Measurements from ENCODE around the gene GOT1.

The GOT1 gene

GRCh38 chr10:99425204-99425603 is 5.2 kb downstream of the GOT1 start:
- no peak overlapping the region for H3K4ac ChIP-seq (ENCODE audit: low read depth, low read length)
- peaks cover 2 to 7% of the 10 kb centered on the region in 2 experiments for H3K4me1 ChIP-seq (ENCODE audit: control insufficient read depth in 1 of 2, insufficient read depth in 2 of 2, low read length in 2 of 2)
- no peak overlapping the region for H3K14ac ChIP-seq (ENCODE audit: low read length)
- H3K9ac ChIP-seq (ENCODE audit: low read length) = no peak overlapping the region
- no peak overlapping the region for H2AFZ ChIP-seq (ENCODE audit: insufficient read depth, low read length, poor library complexity)
- no peak overlapping the region for H3K4me2 ChIP-seq (ENCODE audit: low read length)
- no peak overlapping the region for H3K4me3 ChIP-seq (ENCODE audit: low read depth, low read length)
- no peak overlapping the region for H4K8ac ChIP-seq (ENCODE audit: low read depth, low read length)
- no peak overlapping the region for H3K27ac ChIP-seq (ENCODE audit: low read depth, low read length)
- H3K23ac ChIP-seq (ENCODE audit: low read length) = no peak overlapping the region
- no peak overlapping the region for H3K18ac ChIP-seq (ENCODE audit: low read length)
- peaks cover 2 to 10% of the 10 kb centered on the region in 2 experiments for H3K36me3 ChIP-seq (ENCODE audit: control insufficient read depth in 1 of 2, insufficient read depth in 2 of 2, low read length in 2 of 2)
- no peak overlapping the region for H2BK12ac ChIP-seq (ENCODE audit: low read length)
- H2BK5ac ChIP-seq (ENCODE audit: low read depth, low read length, poor library complexity) = no peak overlapping the region
- H3K79me2 ChIP-seq (ENCODE audit: control insufficient read depth, insufficient read depth, low read length, poor library complexity) = peaks cover 3% of the 10 kb centered on the region
- WGBS (ENCODE audit: extremely low coverage, insufficient coverage, insufficient read length) = no CpG with 5 or more reads among the region's 1 CpG
- no peak overlapping the region for H2AK5ac ChIP-seq (ENCODE audit: low read length)
- H4K12ac ChIP-seq (ENCODE audit: low read depth, low read length) = no peak overlapping the region
- no peak for DNase-seq
- H3K27me3 ChIP-seq (ENCODE audit: insufficient read depth, low read length) = no peaks in the 10 kb centered on the region
- peaks cover 2% of the 10 kb centered on the region for H3K79me1 ChIP-seq (ENCODE audit: low read length)
- H2BK120ac ChIP-seq (ENCODE audit: insufficient read depth, low read length, poor library complexity) = no peak overlapping the region
- no peak overlapping the region for H4K91ac ChIP-seq (ENCODE audit: low read depth, low read length)
- H3K9me3 ChIP-seq (ENCODE audit: insufficient read depth, low read depth, low read length) = no peaks in the 10 kb centered on the region

- H3K18ac ChIP-seq (ENCODE audit: low read length) = no peak overlapping the region
- no peak overlapping the region for H3K23ac ChIP-seq (ENCODE audit: low read length)
- WGBS (ENCODE audit: extremely low coverage, insufficient coverage, insufficient read length) = no CpG with 5 or more reads among the region's 1 CpG
Measured at GRCh38 chr10:99424656-99425055, 5.8 kb downstream of the GOT1 start.

GRCh38 chr10:99422529-99423096 is 7.8 kb downstream of the GOT1 start:
- no peak for DNase-seq
- no peak overlapping the region for H2BK12ac ChIP-seq (ENCODE audit: low read length)
- no peak overlapping the region for H2AFZ ChIP-seq (ENCODE audit: insufficient read depth, low read length, poor library complexity)
- no peaks in the 10 kb centered on the region for H3K79me2 ChIP-seq (ENCODE audit: control insufficient read depth, insufficient read depth, low read length, poor library complexity)
- no peak overlapping the region for H3K4me2 ChIP-seq (ENCODE audit: low read length)
- no peak overlapping the region for H3K14ac ChIP-seq (ENCODE audit: low read length)
- no peak overlapping the region for H3K18ac ChIP-seq (ENCODE audit: low read length)
- no peak overlapping the region for H2AK5ac ChIP-seq (ENCODE audit: low read length)
- H3K36me3 ChIP-seq (ENCODE audit: control insufficient read depth in 1 of 2, insufficient read depth in 2 of 2, low read length in 2 of 2) = peaks cover 10 to 24% of the 10 kb centered on the region in 2 experiments
- no peak overlapping the region for H3K4ac ChIP-seq (ENCODE audit: low read depth, low read length)
- no peak overlapping the region for H4K91ac ChIP-seq (ENCODE audit: low read depth, low read length)
- no peaks in the 10 kb centered on the region for H3K4me1 ChIP-seq (ENCODE audit: control insufficient read depth in 1 of 2, insufficient read depth in 2 of 2, low read length in 2 of 2)
- H3K79me1 ChIP-seq (ENCODE audit: low read length) = no peaks in the 10 kb centered on the region
- no peak overlapping the region for H4K12ac ChIP-seq (ENCODE audit: low read depth, low read length)
- no peak overlapping the region for H3K23ac ChIP-seq (ENCODE audit: low read length)
- no peak overlapping the region for H4K8ac ChIP-seq (ENCODE audit: low read depth, low read length)
- WGBS (ENCODE audit: extremely low coverage, insufficient coverage, insufficient read length) = no CpG with 5 or more reads among the region's 5 CpGs
- H3K9me3 ChIP-seq (ENCODE audit: insufficient read depth, low read depth, low read length) = no peaks in the 10 kb centered on the region
- no peak overlapping the region for H3K27ac ChIP-seq (ENCODE audit: low read depth, low read length)
- H3K27me3 ChIP-seq (ENCODE audit: insufficient read depth, low read length) = no peaks in the 10 kb centered on the region
- H3K4me3 ChIP-seq (ENCODE audit: low read depth, low read length) = no peak overlapping the region
- H2BK120ac ChIP-seq (ENCODE audit: insufficient read depth, low read length, poor library complexity) = no peak overlapping the region
- no peak overlapping the region for H2BK5ac ChIP-seq (ENCODE audit: low read depth, low read length, poor library complexity)
- no peak overlapping the region for H3K9ac ChIP-seq (ENCODE audit: low read length)

More at GRCh38 chr10:99424656-99425055, 5.8 kb downstream of the GOT1 start:
- no peaks in the 10 kb centered on the region for H3K79me1 ChIP-seq (ENCODE audit: low read length)
- no peaks in the 10 kb centered on the region for H3K9me3 ChIP-seq (ENCODE audit: insufficient read depth, low read depth, low read length)
- peaks cover 3 to 11% of the 10 kb centered on the region in 2 experiments for H3K36me3 ChIP-seq (ENCODE audit: control insufficient read depth in 1 of 2, insufficient read depth in 2 of 2, low read length in 2 of 2)
- no peak overlapping the region for H2BK12ac ChIP-seq (ENCODE audit: low read length)
- H3K4ac ChIP-seq (ENCODE audit: low read depth, low read length) = no peak overlapping the region
- H4K8ac ChIP-seq (ENCODE audit: low read depth, low read length) = no peak overlapping the region
- no peak for DNase-seq
- H2AK5ac ChIP-seq (ENCODE audit: low read length) = no peak overlapping the region
- no peak overlapping the region for H3K9ac ChIP-seq (ENCODE audit: low read length)
- no peaks in the 10 kb centered on the region for H3K27me3 ChIP-seq (ENCODE audit: insufficient read depth, low read length)
- H2BK5ac ChIP-seq (ENCODE audit: low read depth, low read length, poor library complexity) = no peak overlapping the region
- no peak overlapping the region for H3K27ac ChIP-seq (ENCODE audit: low read depth, low read length)
- H4K12ac ChIP-seq (ENCODE audit: low read depth, low read length) = no peak overlapping the region
- H2BK120ac ChIP-seq (ENCODE audit: insufficient read depth, low read length, poor library complexity) = no peak overlapping the region
- no peak overlapping the region for H2AFZ ChIP-seq (ENCODE audit: insufficient read depth, low read length, poor library complexity)
- H3K79me2 ChIP-seq (ENCODE audit: control insufficient read depth, insufficient read depth, low read length, poor library complexity) = no peaks in the 10 kb centered on the region
- no peak overlapping the region for H3K4me3 ChIP-seq (ENCODE audit: low read depth, low read length)
- no peak overlapping the region for H3K14ac ChIP-seq (ENCODE audit: low read length)
- no peak overlapping the region for H4K91ac ChIP-seq (ENCODE audit: low read depth, low read length)
- H3K4me1 ChIP-seq (ENCODE audit: control insufficient read depth in 1 of 2, insufficient read depth in 2 of 2, low read length in 2 of 2) = peaks cover under 1 to 2% of the 10 kb centered on the region in 2 experiments
- no peak overlapping the region for H3K4me2 ChIP-seq (ENCODE audit: low read length)

- H3K23ac ChIP-seq (ENCODE audit: low read length) = no peak overlapping the region
- H3K18ac ChIP-seq (ENCODE audit: low read length) = no peak overlapping the region
- H4K12ac ChIP-seq (ENCODE audit: low read depth, low read length) = no peak overlapping the region
- H4K8ac ChIP-seq (ENCODE audit: low read depth, low read length) = no peak overlapping the region
- no peak overlapping the region for H2AFZ ChIP-seq (ENCODE audit: insufficient read depth, low read length, poor library complexity)
- H3K9me3 ChIP-seq (ENCODE audit: insufficient read depth, low read depth, low read length) = no peaks in the 10 kb centered on the region
- H2BK120ac ChIP-seq (ENCODE audit: insufficient read depth, low read length, poor library complexity) = no peak overlapping the region
- no peak overlapping the region for H3K4me2 ChIP-seq (ENCODE audit: low read length)
- H2BK12ac ChIP-seq (ENCODE audit: low read length) = no peak overlapping the region
- H3K4ac ChIP-seq (ENCODE audit: low read depth, low read length) = no peak overlapping the region
- no peak overlapping the region for H2BK5ac ChIP-seq (ENCODE audit: low read depth, low read length, poor library complexity)
- H4K91ac ChIP-seq (ENCODE audit: low read depth, low read length) = no peak overlapping the region
- no peak overlapping the region for H3K9ac ChIP-seq (ENCODE audit: low read length)
- no peak overlapping the region for H2AK5ac ChIP-seq (ENCODE audit: low read length)
- H3K36me3 ChIP-seq (ENCODE audit: control insufficient read depth in 1 of 2, insufficient read depth in 2 of 2, low read length in 2 of 2) = peaks cover 10 to 24% of the 10 kb centered on the region in 2 experiments
- H3K79me1 ChIP-seq (ENCODE audit: low read length) = no peaks in the 10 kb centered on the region
- no peaks in the 10 kb centered on the region for H3K27me3 ChIP-seq (ENCODE audit: insufficient read depth, low read length)
- no peak overlapping the region for H3K27ac ChIP-seq (ENCODE audit: low read depth, low read length)
- no peak overlapping the region for H3K4me3 ChIP-seq (ENCODE audit: low read depth, low read length)
- no CpG with 5 or more reads among the region's 3 CpGs for WGBS (ENCODE audit: extremely low coverage, insufficient coverage, insufficient read length)
- no peaks in the 10 kb centered on the region for H3K4me1 ChIP-seq (ENCODE audit: control insufficient read depth in 1 of 2, insufficient read depth in 2 of 2, low read length in 2 of 2)
- DNase-seq = no peak
- H3K79me2 ChIP-seq (ENCODE audit: control insufficient read depth, insufficient read depth, low read length, poor library complexity) = no peaks in the 10 kb centered on the region
- no peak overlapping the region for H3K14ac ChIP-seq (ENCODE audit: low read length)
Measured at GRCh38 chr10:99421233-99421739, 9.1 kb downstream of the GOT1 start.

All from trophoblast cell (in vitro differentiated cells and primary cell).